HG02981 (cell line): ENCODE data around the gene DYRK3.
"Not testable (repeated sequence)": the region's sequence is repeated elsewhere in the genome, so short reads cannot be mapped to it uniquely, and the experiment has no call there.

Experiments
- ATAC-seq: cut with Tn5 transposase; IDR thresholded peaks from one replicate; pipeline ENCODE4 v1.9.1; 2021; ENCODE audit warnings: mild to moderate bottlenecking, moderate library complexity; ENCODE audit not compliant: unreplicated experiment

Gene DYRK3

DNA sequence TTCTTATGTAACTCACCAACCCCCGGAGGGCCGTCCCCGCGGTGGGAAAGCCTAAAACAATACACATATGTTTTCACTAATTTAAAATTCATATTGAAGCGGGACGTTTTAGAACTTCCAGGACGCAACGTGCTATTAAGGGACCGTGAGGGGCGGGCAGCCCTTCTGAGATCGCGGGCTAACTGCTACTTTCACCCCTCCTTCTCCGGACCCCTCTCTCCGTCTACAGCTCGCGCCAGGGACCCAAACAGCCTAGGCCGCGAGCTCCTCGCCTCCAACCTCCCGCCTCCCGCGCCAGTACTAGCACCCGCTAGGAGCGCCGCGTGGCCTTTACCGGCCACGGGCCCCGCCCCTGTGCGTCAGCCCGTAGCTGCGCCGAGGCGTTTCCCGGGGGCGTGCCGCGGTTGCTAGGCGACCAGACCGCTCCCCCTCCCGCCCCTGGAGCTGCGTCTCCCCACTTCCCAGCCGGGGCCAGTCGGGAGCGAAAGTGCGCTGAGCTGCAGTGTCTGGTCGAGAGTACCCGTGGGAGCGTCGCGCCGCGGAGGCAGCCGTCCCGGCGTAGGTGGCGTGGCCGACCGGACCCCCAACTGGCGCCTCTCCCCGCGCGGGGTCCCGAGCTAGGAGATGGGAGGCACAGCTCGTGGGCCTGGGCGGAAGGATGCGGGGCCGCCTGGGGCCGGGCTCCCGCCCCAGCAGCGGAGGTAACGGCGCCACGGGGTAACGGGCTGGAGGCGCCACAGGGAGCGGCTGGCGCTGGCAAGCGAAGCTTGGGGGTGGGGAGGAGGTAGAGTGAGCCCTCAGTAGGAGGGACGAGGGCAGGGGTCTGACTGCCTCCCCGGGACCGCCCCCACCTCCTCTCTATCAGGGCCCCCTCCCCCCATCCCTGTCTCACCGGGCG lies at the start of gene DYRK3:
DYRK3 (plus strand) TSS at position 457 of the 898 bp plus-strand sequence; CDS start at position 625, 168 bp downstream.
- peak; percentile 89 for ATAC-seq

DNA sequence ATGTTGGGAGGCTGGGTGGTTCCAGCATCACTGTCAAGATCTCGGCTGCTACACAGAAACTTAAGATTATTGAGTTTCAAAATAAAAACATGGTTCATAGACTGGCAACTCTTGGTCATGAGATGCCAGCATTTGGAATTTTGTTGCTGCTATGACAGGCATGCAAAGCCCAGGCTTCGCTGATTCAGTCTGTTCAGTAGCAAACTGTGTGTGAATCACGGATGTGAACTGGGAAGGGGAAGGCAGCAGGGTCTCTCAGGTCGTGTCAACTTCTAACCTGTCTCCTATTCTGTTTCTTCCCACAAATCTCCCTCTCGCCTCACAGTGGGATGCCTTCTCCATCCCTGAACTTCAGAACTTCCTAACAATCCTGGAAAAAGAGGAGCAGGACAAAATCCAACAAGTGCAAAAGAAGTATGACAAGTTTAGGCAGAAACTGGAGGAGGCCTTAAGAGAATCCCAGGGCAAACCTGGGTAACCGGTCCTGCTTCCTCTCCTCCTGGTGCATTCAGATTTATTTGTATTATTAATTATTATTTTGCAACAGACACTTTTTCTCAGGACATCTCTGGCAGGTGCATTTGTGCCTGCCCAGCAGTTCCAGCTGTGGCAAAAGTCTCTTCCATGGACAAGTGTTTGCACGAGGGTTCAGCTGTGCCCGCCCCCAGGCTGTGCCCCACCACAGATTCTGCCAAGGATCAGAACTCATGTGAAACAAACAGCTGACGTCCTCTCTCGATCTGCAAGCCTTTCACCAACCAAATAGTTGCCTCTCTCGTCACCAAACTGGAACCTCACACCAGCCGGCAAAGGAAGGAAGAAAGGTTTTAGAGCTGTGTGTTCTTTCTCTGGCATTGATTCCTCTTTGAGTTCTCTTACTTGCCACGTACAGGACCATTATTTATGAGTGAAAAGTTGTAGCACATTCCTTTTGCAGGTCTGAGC lies 48.6 kb upstream of the DYRK3 start:
- ATAC-seq: no peak

DNA sequence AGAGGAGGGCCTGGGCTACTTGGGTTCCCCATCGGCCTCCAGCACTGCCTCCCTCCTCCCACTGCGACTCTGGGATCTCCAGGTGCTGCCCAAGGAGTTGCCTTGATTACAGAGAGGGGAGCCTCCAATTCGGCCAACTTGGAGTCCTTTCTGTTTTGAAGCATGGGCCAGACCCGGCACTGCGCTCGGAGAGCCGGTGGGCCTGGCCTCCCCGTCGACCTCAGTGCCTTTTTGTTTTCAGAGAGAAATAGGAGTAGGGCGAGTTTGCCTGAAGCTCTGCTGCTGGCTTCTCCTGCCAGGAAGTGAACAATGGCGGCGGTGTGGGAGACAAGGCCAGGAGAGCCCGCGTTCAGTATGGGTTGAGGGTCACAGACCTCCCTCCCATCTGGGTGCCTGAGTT lies 47.4 kb upstream of the DYRK3 start:
- ATAC-seq: no peak

DNA sequence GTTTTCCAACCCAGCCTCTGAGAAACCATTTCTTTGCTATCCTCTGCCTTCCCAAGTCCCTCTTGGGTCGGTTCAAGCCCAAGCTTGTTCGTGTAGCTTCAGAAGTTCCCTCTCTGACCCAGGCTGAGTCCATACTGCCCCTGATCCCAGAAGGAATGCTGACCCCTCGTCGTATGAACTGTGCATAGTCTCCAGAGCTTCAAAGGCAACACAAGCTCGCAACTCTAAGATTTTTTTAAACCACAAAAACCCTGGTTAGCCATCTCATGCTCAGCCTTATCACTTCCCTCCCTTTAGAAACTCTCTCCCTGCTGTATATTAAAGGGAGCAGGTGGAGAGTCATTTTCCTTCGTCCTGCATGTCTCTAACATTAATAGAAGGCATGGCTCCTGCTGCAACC lies 46.8 kb upstream of the DYRK3 start:
- ATAC-seq: no peak

DNA sequence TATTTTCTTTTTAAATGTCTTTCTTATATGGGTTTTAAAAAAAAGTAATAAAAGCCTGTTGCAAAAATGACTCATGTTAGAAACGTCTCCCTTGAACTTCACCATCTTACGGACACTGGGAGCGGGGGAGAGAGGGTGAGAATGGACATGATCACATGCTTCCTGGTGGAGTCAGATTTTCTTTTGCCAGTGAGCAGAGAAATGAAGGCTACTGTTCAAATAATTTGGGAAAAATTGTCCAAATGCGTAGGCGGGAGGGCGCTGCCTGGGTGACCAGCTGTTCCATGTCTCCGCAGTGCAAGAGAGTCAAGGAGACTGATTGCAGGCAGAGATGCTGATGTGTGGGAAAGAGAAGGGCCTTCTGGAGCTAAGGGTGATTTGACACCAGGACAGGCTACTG lies 46.1 kb upstream of the DYRK3 start:
- ATAC-seq: no peak

DNA sequence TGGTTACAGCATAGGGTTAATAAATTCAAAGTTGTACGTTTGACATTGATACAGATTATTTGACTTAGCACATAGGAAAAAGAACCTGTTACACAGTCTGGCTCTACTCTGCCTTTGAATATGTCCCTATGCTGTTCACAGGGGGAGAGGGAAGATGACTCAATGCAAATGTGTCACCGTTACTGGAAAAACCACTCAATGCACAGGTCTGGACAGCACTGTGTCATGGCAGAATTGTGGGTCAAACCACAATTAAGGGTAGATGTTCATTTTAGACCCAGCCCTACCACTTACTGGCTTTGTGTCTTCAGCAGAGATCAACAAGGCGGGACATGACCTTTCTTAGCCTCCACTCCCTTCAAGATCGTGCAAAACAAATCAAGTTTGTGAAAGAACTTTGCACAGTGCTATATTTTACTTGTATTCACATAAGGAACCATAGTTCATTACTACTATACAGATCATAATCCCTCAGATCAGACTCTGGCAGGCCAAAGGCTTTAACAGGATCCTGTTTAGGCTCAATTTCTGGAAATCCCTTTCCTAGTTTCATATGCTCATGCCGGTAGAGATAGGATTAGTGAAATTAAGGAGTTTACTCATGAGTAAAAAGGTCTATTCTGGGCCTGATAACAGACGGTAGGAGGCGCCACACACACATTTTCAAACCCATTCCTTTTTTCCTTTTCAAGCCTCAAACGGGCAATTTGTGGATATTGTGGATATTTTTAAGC lies 45.1 kb upstream of the DYRK3 start:
- ATAC-seq: peak; percentile 57

DNA sequence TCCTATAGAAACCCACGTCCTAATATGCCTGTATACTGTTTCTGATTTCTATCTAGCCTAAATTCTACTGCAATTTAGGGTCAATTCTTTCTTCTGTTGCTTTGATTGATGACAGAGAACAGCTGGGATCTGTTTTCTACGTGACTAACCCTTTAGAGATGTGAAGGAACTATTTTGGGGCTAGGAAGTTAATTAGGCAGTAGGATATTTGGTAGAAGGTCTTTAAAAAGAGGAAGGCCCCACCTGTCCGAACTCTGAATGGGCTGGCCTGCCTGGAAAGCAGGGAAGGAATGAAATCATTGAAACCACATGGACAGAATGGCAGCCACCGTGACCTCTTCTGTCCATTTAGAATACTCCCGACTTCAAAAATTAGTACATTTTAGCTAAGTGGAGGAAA lies 44.1 kb upstream of the DYRK3 start:
- ATAC-seq: no peak

DNA sequence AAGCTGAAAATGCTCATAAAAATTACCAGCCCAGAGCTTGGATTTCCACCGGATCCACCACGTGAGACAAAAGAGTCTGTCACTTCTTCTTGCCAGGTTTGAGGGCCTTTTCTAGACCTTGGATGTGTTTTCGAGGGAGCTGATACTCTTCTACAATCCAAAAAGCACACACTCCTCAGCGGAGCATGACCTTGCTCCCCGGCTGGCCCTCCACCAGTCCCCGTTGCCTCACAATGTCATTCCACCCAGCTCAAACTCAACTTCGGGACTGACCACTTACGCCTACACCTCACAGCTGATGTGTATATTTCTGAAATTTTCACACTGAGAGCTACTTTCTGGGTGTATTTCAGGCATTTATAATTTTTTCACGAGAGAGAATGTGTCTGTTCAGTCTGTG lies 43.6 kb upstream of the DYRK3 start:
- no peak for ATAC-seq

DNA sequence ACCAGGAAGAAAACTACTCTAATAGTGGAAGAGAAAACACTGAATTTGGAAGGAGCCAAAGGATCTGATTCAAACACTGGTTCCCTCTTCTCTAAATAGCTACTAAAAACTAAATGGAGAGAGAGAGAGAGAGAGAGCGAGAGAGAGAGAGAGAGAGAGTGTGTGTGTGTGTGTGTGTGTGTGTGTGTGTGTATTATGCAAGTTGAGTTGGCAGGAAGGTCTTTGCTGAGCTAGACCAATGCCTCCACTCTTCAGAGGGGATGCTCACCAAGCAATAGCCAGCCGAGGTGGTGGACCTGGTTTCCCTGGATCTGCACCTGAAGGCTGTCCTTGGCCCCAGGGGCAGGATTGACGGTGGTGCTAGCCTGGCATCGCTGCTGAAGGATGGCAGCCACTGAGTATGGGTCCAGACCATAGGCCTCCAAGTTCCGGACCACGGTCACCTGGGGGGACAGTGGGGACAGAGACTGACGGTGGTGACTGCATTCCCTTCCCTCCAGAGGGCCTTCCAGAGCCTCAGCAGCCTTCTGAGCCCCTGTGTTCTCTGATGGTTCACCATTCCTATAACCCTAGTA lies 41.9 kb upstream of the DYRK3 start:
- no peak for ATAC-seq

DNA sequence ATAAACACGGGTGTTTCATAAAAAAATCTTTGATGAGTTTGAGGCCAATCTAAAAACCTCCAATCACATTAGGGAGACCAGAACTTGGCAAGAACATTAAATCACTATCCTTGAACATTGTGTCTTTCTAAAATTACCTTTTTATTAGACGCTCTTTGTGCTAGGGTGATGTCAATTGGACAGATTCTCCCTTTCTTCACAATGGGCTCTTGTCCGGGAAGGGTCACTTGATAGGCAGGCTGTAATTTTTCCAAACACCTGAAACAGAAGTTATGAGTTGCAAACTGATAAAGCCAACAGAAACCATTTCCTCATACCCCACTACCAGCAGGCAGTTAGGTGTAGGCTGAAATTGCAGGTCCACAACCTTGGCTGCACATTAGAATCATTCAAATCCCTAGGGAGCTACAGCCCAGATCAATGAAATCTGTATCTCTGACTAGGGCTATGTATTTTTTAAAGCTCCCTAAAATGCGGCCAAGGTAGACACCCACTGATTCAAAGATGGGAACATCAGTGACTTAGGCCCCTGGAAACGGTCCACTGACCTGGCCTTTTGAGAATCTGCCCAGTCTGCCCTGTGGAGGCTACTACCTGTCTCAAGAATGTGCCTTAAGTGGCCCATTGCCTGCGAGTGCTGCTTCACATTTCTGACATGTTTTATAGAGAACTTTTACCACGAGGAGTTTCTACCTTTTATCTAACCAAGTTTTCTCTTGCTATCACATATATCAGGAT lies 39.6 kb upstream of the DYRK3 start:
- no peak for ATAC-seq

DNA sequence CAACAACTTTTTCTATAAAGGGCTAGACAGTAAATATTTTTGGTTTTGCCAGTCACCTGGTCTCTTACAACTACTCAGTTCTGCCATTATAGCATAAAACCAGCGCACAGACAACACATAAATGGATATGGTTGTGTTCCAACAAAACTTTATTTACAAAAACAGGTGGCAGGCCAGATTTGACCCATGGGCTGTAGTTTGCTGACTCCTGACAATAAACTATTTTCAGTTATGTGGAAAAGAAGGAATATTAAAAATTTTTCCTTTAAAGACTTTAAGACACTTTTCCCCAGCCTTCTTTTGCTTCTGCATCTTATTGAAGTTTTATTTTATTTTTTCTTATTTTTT lies 39.0 kb upstream of the DYRK3 start:
- no peak for ATAC-seq

DNA sequence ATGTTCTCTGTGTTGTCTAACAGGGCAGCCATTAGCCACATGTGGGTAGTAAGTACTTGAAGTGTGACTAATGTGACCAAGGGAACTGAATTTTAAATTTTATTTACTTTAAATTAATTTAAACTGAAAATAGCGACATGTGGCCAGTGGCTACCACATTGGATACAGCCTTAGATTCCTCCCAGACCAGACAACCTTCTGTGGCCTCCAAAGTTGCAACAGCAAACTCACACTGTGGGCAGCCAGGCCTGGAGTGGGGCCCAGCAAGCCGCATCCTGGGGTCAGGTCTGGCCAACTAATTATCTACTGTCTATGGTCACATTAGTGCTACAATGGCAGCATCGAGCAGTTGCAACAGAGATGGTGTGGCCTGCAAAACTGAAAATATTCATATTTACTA lies 34.8 kb upstream of the DYRK3 start:
- no peak for ATAC-seq

DNA sequence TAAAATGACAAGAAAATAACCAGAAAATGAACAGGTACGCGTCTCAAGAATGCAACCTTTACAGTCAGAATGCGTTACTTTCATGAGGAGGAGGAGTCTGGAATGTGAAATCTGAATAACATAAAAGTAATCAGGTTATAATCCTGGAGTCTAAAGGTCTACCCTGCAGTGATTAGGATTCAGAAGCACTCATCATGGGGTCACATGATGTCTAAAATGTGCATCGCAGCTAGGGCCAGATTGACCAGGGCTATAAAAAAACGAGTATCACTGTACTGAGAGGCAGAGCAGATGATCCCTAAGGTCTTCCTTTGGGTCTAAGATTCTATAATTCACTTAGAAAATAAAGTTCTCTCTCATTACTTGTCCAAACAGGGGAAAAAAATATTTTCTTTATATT lies 30.5 kb upstream of the DYRK3 start:
- no peak for ATAC-seq

DNA sequence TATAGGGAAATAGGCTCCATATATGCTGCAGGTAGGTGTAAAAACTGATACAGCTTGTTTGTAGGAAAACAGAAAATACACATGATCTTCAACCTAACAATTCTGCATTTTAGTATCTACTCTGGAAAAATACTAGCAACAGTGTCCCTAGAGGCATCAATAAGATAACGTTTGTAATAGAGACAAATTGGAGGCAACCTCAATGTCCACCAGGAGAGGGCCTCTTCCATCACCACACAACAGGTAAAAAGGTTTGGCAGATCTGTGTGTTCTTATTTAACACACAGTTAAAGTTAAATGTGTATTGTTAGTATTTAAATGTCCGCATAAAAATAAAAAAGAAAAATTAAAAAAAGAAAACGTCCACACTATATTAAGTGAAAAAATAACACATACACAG lies 28.5 kb upstream of the DYRK3 start:
- no peak for ATAC-seq

DNA sequence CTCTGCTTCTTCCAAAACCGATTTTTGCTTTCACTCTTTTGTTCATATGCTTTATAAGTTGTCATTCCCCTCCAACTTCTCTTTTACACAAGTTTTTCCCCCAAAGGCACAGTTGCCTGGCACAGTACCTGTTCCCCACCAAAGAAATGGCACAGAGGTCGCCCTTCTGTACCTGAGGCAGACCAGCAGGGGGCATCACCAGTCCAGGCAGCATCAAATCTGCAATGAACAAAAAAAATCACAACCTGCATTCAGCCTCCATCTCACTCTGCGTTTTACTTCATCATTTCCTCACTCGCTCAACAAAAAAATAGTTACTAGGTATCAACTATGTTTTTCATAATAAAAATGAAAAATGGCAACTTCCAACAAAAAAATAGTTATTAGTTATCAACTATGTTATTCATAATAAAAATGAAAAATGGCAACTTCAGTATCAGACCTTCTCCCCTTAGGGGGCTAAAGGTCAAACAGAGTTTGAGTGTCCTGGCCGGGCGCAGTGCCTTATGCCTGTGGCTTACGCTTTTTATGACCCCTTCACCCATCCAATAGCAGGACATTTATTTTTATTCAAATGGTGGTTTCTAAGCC lies 27.1 kb upstream of the DYRK3 start:
- no peak for ATAC-seq

DNA sequence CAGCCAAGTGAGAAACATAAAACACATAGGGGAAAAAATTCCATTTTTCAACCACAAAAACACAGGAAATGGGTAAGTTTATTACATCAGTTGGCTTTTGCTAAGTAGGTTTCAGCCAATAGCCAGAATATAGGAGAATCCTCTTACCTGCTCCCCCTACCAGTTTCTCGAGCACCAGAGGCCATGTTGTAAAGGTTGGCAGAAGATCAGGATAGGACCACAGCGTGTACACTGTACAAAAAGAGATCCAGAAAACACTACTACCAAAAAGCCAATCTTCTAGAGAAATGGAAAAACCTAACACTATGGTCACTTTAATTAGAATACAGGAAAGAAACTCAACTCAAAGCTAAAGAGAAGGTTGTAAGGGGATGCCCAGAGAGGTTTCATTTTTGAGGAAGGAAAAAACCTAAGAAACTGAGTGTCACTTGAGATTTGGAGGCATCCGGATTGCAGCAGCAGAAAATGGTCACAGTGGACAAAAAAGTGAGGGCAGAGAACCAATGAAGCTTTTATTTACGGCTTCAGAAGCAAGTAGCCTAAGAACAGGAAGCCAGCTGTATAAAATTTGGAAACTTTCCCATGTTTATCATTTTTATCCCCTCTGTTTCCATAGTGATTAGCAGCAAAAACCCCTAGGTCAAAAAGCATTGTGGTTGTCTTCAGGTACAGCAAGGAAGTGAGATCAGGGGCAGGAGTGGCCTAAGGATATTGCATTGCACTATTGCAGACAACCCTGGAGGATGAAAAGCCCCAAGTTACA lies 25.9 kb upstream of the DYRK3 start:
- peak; percentile 31 for ATAC-seq

DNA sequence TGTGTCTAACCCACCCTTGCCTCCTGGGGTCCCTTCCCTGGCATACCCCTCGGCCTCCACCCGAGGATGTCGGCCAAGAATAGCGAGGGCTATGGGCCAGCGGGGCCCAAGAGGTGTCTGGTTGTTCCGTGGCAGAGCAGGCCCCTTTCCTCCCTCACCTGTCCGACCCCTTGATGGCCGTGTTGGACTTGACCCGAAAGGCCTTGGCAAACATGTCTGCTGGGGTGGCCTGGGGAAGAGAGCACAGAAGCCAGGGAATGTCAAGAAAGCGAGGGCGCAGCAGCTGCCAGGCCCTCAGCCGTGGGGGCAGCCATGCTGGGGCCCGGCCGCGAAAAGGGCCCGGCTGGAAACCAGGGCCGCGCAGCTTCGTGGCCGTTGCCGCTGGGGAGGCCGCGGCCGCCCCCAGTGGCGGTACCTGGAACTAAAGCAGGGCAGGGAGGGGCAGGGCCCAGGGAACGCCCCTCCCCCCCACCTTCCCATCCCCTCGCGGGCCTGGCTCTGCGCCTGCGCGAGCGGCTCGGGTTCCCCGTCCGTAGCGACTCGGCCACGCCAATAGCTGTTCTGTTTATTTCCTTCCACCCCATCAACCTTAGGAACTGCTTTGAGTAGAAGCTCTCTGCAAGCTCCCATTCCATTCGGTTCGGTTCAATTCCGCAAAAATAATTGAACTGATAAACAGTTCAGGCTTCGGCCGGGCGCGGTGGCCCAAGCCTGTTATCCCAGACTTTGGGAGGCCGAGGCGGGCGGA lies 23.0 kb upstream of the DYRK3 start, which contains the start of gene EIF2D:
EIF2D (minus strand) TSS at position 337 of the 748 bp plus-strand sequence; CDS start at position 214, 123 bp downstream.
- ATAC-seq: peak; percentile 78

DNA sequence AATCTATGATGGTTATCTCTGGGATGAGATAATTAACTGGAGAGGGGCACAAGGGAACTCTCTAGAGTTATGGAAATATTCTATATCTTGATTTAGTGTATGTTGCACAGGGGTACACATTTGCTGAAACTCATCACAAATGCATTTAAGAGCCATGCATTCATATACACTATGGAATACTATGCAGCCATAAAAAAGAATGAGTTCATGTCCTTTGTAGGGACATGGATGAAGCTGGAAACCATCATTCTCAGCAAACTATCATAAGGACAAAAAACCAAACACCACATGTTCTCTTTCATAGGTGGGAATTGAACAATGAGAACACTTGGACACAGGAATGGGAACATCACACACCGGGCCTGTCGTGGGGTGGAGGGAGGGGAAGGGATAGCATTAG lies 8.9 kb upstream of the DYRK3 start:
- ATAC-seq: not testable (repeated sequence)
